Mucosa of gallbladder (tissue), 1 donor: ENCODE results near the gene SMIM20. TPM values are rescaled to one million over a fixed set of nuclear protein-coding genes. Genes with fewer than 3 reads are reported as not detected.
"Not testable (repeated sequence)": the region's sequence is repeated elsewhere in the genome, so short reads cannot be mapped to it uniquely, and the experiment has no call there.

ENCODE experiments used
- DNase-seq: peaks from one replicate; pipeline ENCODE4 v3.0.0-alpha.2; 2020; ENCODE audit warnings: low spot score
- total RNA-seq: library from RNA; stranded (reverse); gene quantifications from one replicate; pipeline ENCODE4 v1.2.1, GENCODE V29; 2021
- donor health status: DM: no; HTN: no; CAD: no.

SMIM20 gene
- 34.0 TPM for total RNA-seq

DNA sequence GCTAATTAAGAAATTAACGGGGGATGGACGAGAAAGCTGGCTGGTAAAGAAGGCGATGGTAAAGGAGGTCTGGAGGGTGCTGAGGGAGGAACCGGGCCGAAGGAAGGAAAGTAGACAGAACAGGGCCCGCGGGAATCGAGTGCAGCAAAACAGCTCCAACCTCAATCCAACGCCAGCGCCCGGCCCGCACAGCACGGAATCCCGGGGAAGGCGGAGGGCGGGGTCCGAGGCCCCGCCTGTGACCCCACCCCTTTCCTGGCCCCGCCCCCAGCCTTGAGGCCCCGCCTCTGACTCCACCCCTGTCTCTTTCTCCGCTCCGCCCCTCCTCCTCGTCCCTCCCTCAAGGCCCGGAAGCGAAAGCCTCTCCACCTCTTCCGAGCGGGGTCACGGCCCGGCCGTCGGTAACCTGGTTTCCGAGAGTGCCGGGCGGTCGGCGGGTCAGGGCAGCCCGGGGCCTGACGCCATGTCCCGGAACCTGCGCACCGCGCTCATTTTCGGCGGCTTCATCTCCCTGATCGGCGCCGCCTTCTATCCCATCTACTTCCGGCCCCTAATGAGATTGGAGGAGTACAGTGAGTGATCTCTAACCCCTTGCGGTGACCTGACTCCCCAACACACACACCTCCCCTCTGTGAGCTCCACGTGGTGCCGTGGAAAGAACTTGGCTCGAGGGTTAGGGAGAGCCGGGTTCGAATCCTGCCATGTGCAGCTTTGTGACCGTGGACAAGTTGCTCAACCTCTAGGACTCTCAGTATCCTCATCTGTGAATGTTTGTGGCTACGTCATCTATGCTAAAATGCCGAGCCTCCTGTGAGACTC, at the start of gene SMIM20:
Gene SMIM20 (plus strand): TSS at position 370 of the 819 bp plus-strand sequence. CDS start 94 bp downstream, at position 464.
- peak; percentile 92 for DNase-seq

DNA sequence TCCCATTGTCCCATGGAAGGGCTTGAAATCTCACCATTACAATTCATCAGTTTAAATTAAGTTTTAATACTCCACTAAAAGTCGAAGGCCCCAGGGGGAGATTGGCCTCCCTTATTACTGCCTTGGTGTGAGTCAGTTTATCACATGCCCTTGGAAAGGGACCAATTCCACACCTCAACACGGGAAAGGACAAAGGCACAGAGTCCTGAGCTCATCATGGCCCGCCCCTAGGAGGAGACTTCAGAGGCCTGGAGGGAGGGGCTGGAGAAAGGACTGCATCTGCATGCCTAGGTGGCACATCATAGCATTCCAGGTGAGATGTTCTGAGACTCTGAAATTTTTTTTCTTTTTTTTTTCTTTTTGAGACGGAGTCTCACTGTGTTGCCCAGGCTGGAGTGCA, 48.4 kb upstream of the SMIM20 start:
- peak; percentile 90 for DNase-seq

DNA sequence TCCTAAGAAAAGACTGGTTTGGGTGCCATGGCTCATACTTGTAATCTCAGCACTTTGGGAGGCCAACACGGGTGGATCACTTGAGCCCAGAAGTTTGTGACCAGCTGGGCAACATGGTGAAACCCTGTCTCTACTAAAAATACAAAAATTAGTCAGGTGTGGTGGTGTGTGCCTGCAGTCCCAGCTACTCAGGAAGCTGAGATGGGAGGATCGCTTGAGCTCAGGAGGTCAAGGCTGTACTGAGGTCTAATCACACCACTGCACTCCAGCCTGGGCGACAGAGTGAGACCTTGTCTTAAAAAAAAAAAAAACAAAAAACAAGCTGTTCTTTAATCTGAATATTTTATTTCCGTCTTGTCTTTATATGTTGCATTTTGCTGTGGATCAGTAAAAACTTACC, 47.6 kb upstream of the SMIM20 start:
- DNase-seq, result not testable (repeated sequence)

DNA sequence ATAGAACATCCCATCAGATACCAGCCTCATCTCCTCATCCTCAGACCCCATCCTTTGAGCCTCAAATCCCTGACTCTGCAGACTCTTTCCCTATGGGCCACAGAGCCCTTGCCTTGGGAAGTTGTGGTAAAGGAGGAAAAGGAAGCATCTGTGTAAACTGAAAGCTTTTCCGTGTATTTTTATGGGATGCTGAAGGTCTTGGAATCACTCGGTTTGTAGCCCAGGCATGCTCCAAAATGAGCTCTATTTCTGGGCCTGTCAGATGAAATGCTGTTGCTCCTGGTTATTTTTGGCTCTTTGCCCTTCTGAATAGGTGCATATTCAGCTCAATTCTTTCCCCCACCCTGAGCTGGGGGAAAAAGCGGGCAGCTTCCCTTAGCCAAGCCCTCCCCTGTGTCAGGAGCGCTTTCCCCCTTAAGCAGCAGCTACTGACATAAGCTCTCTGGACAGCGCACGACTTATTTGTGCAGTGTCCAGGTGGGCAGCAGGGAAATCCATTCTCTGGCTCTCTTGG, 46.2 kb upstream of the SMIM20 start:
- no peak for DNase-seq

DNA sequence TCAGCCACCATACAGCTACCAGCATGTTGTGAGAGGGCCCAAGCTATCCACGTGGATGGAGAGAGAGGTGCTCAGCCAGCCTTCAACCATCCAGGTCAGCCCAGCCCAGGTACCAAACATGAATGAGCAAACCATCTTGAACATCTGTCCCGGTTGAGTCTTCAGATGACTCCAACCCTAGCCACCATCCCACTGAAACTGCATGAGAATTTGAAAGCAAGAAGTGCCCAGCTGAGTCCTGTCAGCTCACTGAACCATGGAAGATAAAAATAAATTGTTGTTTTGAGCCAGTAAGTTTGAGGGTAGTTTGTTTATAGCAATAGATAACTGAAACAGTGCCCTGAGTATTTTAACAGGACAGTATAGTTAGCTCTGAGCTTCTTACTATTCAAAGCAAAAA, 43.9 kb upstream of the SMIM20 start:
- DNase-seq, result no peak

DNA sequence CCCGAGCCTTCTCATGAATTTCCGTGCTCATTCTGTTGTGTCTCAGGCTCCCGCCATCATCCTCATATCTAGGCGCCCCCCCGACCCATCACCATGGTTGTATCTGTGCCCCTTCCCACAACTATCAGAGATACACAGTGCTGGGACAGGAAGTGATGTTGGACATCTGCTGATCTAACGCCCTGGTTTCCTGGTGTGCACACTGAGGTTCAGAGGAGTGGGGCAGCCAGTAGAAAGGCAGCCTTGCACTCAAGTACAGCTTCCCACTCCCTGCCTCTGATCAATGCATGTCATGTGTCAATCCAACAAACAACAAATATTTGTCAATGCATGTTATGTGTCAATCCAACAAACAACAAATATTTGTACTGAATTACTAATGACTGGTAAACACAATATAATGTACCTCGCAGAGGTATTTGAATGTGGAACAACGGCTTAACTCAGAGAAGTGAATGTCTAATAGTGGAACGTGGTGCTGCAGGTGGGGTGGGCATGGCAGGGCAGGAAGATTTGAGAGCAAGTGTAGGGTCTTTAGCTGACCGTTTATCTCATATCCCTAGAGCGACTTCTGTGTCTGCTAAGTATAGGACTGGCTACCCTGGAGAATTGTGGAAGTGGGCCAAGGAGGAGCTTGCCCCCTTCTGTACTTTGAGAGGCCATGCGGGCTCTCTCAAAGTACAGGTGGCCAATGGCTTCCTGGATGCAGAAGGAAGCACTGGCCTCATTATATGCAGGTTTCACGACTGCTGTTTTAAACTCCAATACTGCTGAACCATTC, 41.0 kb upstream of the SMIM20 start:
- no peak for DNase-seq

DNA sequence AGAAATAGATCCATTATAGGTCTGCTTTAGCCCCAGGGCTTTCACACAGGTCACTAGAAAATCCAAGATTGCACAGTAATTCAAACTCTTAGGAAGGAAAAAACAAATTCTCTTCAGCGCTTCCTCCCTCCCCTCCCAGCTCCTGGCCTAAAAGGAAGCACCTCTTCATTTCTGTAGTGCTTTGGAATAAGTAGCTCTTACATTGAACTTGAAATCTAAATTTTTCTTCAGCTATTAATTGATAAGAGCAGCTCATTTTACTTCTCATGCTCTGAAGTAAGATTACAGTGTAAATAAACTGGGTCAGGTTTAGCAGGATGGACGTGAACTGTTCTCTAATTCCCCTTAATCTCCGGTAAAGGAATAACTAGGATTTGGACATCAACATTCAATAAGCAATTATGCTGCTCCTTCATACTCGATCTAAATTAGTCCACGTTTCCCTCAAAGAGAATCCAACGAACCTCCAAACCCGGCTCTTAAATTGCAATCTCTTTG, 40.3 kb upstream of the SMIM20 start:
- no peak for DNase-seq

DNA sequence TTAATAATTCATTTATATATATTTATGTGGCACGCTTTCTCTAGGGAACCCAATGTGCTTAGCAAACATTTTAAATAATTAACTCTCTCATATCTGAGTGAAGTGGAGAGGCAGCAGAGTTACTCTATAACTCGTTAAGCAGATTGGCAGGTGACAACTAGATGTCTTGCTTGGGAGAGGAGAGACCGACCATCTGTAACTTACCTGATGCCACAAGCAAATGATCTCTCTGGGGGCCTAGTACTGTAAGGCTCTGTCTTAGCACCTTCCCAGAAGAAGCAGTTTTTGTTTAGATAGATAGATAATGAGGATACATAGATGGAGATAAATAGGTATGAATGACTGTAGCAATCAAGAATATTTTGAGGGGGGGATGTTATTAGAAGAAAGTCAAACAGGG, 39.4 kb upstream of the SMIM20 start:
- no peak for DNase-seq

DNA sequence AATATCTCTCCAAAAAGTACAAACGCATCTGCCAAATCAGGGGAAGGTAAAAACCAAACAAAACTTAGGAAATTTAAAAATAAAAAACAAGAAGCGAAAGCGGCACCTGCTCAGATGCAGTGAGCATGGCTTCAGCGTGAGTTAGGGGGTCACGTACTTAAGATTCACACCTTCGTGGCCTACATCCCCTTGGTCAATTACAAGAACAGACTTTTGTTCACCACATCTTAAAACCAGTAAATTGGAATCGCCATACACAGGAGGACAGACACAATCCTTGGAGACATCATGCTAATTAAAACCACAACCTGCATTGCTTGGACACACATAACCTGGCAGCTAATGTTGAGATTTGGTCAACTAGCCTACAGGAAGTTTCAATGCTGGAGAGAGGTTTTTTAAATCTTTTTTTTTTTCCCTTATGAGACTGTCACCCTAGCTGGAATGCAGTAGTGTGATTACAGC, 38.7 kb upstream of the SMIM20 start:
- DNase-seq, result no peak

DNA sequence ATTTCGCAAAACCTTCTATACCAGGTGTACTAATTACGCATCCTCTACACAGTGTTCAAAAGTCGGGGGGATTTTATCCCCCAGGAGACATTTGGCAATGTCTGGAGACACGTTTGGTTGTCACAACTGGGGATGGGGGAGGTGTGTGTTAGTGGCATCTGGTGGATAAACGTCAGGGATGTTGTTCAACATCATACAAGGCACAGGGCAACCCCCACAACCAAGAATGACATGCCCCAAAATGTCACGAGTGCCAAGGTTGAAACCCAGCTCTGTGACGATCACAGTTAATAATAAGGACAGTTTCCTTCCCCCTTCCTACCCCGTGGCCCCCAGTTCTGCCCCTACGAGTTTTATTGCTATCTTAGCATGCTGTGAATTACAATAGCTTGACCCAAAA, 35.3 kb upstream of the SMIM20 start:
- DNase-seq, result no peak

DNA sequence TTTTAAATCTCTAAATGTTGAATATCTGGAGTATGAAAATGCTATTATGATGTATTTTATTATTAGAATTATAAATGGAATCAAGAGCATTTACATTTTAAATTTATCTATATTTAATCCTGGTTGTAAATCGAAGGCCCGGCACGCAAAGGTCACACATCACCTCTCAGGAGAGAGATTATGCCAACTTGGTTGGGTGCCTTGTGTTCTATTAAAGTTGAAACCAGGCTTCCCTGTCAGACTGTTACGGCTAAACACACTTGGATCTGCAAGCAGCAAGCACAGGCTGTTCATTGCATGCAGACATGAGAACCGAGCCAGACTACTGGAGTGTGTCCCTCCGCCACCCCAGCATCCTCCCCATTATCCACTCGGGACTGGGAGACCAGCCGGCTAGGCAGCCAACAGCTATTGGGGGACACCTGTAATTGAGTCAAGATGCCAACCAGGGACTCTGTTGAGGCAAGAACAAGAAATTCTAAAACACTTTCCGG, 34.9 kb upstream of the SMIM20 start:
- no peak for DNase-seq

DNA sequence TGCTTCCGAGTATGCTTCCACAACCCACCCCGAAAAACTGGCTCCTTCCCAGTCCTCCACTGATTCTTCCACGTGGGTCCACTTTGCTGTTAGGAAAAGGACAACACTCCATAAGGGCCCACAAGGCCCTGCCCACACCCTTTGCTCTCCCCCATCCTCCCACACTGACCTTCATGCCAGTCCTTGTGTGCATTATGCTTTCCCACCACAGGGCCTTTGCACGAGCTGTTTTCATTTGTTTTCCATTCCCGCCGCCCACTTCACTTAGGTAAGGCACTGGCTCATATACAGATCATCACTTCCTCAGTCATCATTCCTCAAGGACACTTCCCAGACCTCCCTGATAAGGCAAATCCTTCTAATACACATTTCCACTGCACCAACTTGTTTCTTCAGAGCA, 34.4 kb upstream of the SMIM20 start:
- DNase-seq, result no peak

DNA sequence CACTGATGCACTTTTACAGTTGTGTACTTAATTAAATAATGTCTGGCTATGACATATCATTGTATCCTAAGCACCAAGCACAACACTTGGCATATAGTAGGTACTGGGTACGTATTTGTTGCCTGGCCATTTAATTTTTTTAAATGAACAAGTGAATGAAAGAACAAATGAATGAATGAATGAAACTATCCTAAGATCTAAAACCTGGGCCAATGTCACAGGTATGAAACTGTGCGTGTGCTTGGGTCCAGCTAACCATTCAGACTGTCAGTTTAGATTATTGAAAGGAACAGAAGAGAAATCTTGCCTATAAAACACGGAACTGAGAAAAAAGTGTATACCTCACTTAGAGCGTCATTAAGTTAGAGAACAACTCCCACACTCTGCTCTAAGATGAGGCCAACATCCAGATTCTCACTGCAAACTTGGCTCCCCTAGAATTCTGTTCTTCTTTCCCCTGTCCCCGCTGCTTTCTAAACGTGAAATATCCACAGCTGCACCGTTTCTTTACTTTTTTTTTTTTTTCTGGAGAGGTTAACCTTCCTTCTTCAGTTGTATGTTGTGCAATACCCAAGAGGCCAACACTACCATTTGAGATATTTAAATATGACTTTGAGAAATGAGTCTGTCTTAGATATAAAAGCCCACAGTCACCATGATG, 33.9 kb upstream of the SMIM20 start:
- DNase-seq, result no peak

DNA sequence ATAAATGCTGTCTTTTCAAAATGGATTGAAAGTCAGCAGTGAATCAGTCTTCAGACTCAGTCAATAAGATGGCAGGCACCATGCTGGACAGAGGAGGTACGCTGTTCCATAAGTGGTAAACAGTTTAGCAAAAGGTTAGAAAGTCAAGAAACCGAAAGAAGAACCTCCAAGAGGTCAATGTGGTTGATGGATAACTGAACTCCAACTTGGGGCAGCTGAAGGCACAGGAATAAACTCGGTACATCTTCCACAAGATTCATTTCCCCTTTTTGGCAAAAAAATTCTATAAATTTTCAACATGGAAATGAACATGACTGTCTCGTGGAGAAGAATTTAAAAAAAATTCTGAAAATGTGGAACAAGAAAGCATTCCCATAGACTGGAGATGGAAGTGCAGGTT, 32.8 kb upstream of the SMIM20 start:
- DNase-seq, result no peak

DNA sequence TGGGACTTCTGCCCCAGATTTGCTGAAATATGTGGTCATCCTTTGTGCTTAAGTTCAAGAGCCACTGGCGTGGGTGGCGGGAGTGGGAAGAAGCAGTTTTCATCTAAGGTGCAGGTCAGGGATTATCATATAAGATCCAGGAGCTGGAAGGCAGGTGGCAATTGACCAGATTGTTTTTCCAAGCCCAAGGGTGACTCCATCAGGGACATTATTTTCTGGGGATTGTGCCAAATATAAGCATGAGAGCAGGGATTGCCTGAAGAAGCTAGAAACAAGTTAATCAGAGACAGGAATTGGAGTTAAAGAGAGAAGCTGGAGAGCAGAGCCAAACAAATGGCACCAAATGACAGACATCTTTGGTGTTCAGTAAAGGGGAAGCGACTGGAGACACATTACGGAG, 31.8 kb upstream of the SMIM20 start:
- no peak for DNase-seq

DNA sequence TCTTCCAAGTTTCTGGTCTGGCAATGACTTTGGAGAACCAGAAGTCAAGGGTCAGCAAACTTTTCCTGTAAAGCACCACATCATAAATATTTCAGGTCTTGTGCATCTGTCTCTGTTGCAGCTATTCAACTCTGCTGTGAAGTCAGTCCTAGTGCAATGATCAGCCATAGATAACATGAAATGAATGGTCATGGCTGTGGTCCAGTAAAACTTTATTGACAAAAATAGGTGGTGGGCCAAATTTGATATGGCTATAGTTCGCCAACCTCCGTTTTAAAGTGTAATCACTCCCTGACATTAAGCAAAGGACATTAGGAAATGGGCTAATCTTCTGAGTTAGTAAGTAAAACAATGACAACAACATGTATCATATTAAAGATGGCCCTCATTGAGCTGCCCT, 30.5 kb upstream of the SMIM20 start:
- no peak for DNase-seq

DNA sequence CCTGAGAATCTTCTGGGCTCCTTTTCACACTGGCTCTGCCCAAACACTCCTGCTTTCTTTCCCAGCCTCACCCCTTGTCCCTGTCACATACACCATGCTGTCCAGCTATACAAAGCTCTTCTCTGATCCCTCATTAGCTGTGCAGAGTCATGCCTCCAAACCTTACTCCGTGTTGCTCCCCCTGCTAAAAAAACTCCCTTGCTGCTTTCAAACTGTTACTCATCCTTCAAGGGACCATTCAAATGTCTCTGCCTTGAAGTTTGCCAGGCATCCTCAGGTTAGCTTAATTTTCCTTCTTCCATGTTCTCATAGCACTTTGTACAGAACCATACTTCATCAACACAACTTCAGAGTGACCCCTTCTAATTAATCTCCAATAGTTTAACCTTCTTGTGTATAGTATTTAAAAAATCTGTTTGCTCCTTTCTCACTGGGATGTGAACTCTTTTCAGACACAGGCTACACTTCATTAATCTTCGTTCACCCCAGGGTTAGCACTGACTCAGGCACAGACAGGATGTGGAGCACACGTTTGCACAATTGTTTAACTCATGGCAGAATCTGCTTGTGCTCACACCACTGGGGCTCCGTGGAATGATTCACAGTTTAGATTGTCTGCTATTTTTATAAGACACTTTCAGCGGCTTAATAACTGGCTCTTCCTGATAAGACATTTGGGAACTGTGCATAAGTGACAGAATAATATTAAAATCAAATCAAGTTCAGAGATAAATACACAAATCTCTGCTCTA, 29.8 kb upstream of the SMIM20 start:
- no peak for DNase-seq

DNA sequence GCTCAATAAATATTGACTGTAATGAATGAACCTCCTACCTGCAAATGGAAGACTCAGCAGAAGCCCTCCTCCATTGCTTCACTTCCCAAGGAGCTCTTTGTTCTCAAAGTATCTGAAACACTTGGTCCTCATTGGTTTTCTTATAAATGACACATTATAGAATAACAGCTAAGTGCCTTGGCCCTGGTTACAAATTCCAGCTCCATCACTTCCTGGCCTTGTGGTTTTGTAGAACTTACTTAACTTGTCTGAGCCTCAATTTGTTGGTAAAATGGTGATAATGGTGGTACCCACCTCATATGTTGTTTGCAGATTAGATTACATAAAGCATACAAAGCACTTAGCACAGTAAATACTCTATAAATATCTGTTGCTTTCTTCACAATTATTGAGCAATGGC, 25.2 kb upstream of the SMIM20 start:
- DNase-seq, result no peak

DNA sequence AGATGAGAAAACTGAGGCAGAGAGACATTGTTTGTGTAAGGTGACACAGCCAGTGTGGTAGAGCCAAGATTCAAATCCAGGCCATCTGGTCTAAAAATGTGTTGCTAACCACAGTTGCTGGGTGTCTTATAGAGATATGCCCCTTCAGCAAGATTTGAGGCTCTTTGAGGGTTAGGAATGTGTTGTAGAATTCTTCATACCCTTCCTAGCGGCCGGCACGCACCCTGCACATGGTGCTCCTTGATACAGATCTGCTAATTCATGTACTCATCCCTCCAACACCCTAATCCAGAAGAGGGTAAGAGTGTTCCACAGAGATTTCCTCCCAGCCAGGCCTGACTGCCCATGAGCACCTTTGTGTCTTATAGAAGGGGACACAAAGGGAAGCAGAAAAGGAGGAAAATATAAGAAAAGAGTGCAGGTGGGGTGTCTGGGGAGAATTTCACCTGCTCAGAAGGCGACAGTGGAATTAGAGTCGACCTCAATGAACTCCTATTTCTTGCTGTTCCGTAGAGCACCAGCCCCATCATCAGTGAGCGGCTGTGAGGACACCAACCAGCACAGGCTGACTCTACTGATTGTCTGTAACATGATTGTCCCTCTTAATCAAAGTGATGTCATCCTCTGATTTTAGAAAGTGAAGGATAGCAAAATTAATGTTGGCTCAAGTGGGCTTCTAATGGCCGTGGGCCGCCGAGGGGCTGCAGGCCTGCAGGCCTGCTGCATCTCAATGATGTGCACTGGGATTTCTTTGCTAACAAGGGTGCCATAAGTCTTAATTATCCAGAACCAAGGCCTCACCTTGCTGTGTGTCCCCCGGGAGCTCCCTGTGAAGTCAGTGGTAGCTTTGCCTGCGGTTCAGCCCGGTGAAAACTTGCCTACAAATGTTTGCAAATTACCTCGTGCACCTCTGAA, 24.2 kb upstream of the SMIM20 start:
- no peak for DNase-seq
